Cortex of kidney (tissue), 1 donor: Measurements from ENCODE around the gene HHIP.
"Not testable (repeated sequence)": the region's sequence is repeated elsewhere in the genome, so short reads cannot be mapped to it uniquely, and the experiment has no call there.

Source experiments
- DNase-seq: peaks from one replicate; lab custom pipeline; 2025; lab: John Stamatoyannopoulos, UW

Gene HHIP

DNA sequence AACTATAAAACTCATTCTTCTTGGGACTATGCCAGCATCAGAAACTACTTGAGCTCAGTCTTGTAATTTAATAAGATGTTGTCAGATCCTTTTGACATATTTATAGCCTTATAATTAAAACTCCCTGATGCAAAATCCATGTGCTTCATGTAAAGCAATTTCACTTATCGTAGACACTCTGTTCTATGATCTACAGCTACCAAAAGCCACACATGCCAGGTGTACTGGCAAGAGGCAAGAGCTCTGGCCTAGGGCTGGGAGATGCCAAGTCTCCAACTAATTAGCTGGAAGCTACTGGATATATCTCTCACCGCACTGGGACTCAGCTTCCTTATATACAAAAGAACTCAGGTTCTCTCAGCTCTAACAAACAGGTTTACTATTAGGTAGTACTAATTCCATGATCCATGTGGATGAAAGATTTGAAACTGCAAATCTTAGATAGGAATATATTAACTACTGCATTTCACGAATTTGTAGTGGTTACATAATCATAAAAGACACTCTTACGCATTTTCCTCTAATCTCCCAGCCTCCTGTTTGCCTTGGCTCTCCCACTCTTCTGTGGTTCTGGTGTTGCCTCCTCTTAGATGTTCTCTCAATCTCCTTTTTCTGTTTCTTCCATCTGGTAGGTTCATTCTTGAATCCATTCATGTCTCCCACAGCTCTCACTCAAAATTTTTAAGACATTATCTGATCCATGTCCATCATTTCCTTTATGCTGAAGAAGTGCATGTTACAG lies 103.0 kb downstream of the HHIP start:
- no peak for DNase-seq

DNA sequence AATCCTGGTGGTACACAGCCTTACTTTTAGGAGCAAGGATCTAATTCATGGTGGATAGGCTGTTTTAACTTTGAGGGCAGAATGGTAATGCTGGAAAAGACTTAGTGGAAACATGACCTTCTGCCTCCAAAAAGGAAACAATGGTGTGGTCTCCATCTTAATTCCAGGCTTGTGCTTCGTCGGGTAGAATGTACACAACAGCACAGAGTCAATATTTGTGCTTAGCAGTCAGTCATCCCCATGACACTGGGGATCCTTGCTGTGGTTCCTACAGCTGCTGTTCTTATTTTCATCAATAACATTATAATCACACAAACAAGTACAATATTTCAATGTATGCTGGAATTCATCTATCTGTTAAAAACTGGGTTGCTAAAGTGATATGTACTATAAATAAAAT lies 104.4 kb downstream of the HHIP start:
- DNase-seq = no peak

DNA sequence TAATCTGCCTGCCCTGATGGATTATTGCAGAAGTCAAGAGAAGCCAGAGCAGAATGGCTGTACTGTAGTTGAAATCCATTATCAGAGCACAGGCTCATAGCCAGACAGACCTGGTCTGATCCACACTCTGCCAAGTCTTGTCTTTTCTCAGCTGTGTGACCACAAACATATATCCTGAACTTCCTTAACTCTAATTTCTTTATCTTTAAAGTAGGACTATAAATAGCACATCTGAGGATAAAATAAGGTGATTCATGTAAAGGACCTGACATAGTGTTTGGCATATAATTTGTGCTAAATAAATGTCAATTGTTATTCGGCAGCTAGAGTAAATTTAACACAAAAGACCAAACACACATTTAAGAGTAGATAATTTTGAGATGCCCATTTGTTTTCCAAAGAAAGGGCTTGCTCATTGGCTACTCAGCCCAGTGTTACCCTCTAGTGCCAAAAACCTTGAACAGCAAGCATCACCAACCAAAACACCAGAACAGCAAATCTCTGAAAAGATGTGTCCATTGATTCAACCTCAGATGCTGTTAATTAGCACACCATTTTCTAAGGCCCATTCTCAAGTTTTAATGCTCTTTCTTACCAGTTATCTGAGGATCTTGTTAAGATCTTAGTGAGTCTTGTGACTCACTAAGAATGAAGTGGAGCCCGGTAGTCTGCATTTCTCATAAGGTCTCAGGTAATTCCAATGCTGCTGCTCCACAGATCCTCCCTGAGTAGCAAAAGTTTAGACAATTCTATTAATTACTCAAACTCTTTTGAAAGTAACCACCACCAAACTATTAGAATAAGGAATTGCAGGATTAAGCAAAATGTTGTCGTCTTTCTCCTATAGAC lies 108.8 kb downstream of the HHIP start:
- no peak for DNase-seq

DNA sequence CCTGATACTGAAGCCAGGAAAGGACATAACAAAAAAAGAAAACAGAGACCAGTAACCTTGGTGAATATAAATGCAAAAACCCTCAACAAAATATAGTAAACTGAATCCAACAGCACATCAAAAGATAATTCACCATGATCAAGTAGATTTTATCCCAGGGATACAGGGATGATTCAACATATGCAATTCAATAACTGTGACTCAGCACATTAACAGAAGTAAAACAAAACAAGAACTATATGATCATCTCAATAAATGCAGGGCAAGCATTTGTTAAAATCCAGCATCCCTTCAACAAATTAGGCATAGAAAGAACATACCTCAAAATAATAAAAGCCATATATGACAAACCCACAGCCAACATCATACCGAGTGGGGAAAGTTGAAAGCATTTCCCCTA lies 112.0 kb downstream of the HHIP start:
- DNase-seq = no peak

DNA sequence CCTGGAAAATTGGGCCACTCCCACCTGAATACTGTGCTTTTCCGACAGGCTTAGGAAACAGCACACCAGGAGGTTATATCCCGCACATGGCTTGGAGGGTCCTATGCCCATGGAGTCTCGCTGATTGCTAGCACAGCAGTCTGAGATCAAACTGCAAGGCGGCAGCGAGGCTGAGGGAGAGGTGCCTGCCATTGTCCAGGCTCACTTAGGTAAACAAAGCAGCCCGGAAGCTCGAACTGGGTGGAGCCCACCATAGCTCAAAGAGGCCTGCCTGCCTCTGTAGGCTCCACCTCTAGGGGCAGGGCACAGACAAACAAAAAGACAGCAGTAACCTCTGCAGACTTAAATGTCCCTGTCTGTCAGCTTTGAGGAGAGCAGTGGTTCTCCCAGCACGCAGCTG lies 122.9 kb downstream of the HHIP start:
- not testable (repeated sequence) for DNase-seq

DNA sequence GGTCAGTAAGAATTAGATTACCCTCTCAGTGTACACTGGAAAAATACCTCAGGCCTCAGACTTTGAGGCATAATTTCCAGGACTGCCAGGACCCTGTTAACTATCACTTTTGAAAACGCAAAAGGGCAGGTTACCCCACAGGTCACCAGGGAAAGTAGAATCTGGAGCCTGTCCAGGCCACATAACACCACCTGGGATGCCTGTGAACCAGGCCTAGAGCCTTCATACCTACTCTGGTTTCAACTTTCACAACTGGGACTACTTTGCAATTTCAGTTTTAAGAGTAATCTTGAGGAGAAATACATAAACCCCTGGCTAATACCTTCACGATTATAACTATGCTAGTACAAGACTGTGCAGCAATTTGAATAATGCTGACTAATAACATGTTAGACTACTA lies 132.4 kb downstream of the HHIP start:
- DNase-seq = no peak

DNA sequence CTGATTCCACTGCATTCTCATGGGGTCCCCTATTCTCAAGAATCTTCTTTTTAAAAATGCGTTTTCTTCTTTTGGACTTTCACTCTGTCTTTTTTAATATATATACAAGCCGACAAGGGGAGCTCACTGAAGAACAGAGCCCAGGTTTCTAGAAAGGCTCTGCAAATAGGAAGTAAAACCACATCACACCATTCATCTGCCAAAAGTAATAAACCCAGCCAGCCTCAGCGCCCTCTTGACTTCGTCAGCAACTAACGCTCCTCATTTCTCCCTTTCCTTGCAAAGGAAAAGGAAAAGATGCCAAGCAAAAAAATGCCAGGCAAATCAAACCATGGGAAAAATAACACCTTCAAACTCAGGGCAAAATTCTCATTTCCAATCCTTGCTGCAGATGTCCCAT lies 136.4 kb downstream of the HHIP start:
- DNase-seq = no peak

DNA sequence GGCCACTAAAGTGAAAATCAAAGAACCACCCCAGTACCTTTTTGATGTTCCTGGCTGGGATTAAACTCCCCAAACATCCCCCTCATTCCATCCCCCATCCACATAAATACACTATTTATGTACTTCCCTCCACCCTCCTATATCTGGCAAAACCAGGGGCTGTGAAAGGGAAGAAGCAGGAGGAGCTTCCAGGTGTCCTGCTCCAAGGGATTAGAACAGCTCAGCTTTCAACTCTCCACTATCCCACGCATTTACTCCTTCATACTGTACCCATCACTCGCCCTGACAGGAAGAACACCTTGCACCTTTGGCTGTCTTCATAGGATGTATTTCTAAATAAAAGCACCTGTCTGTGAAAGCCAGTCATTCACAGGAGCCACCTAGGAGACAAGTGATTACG lies 140.0 kb downstream of the HHIP start:
- no peak for DNase-seq

DNA sequence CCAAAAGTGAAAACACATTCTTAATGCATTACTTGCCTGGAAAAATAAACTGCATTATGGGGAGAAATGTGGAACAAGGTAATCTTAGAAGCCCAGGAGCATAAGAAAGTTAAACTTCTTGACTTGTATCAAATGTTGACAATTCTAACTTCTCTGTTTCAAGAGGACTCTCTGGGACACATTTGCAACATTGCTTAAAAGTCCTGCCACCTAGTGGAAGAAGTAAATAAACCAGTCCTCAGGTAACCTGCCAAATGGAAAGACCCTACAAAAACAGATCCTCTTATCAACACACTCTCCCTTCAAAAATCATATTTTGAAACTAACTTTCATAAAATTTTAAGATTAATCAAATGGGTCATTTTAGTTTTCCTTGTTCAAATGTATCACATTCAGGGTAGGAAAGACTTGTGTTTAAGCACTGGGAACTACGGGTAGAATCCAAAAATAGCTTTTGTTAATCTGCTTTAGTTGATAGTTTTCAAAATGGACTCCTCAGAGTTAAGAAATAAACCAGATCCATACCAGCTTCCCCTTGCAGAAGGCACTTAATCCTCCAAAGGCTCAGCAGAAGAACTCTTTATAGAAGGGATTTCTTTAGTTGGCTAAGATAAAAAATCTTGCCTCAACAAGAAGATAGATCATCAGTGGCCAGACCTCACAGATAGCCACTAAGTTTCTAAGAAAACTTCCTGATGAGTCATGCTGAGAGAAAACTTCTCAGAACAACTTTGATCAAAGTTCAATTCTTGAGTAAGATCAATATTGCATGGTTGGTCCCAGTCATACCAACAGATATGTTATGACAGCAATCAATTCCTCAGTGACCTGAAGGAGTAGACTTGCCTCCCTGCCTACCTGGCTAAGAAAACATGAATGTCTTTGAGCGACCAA lies 141.7 kb downstream of the HHIP start:
- DNase-seq = no peak

DNA sequence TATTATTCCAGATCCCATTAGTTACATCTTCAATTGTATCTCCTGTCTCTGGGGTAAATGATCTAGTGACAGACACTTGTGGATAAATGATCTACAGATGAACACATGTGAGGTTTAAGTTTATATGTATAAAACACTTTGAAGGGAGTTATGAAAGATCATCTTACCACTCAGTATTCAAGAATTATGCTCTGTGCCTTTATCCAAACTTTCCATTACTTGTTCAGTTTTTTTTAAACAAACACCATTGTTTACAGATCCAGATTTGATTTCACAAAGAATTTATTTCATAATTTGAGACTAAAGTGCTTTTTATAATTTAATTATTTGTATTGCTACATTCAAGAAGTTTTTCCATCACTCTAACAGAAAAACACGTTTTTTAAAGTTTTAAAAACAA lies 142.5 kb downstream of the HHIP start:
- no peak for DNase-seq

DNA sequence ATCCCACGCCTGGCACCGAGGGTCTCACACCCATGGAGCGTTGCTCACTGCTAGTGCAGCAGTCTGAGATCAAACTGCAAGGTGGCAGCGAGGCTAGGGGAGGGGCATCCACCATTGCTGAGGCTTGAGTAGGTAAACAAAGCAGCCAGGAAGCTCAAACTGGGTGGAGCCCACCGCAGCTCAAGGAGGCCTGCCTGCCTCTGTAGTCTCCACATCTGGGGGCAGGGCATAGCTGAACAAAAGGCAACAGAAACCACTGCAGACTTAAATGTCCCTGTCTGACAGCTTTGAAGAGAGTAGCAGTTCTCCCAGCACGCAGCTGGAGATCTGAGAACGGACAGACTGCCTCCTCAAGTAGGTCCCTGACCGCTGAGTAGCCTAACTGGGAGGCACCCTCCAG lies 146.0 kb downstream of the HHIP start:
- not testable (repeated sequence) for DNase-seq
